Breast epithelium (tissue), 4 donors: ENCODE data around the gene NAA80. TPM values are rescaled to one million over a fixed set of nuclear protein-coding genes. Genes with fewer than 3 reads are reported as not detected.

Experiments used
- DNase-seq, 2 donors: peaks; one replicate each; pipeline ENCODE4 v3.0.0-alpha.2; 2019; ENCODE audit warnings: low spot score in 2 of 2
- H3K27ac ChIP-seq, 2 donors: fragments of 200-600 bp; sonication (generic) in 1 of 2; one replicate each; pipeline ENCODE4 v1.5.1; 2016 to 2019; ENCODE audit warnings: mild to moderate bottlenecking in 1 of 2
- H3K27me3 ChIP-seq, 2 donors: fragments of 200-600 bp; sonication (generic) in 1 of 2; one replicate each; pipeline versions ENCODE4 v1.5.1 to v1.6.0; 2017 to 2019; ENCODE audit warnings: control low read depth in 1 of 2, mild to moderate bottlenecking in 1 of 2
- H3K36me3 ChIP-seq: fragments of 200-600 bp; one replicate; pipeline ENCODE4 v1.5.1; 2019
- H3K4me1 ChIP-seq, 2 donors: fragments of 200-600 bp; sonication (generic); one replicate each; pipeline ENCODE4 v1.5.1; 2016 to 2019; ENCODE audit warnings: control low read depth in 1 of 2
- H3K4me3 ChIP-seq, 3 donors: fragments of 200-600 bp; sonication (generic); 1 replicate in 2 of 3; 2 replicates in 1 of 3; pipeline ENCODE4 v1.5.1; 2016 to 2019; ENCODE audit warnings: mild to moderate bottlenecking in 3 of 3, moderate library complexity in 2 of 3
- H3K9me3 ChIP-seq, 2 donors: fragments of 200-600 bp; sonication (generic) in 1 of 2; one replicate each; pipeline ENCODE4 v1.5.1; 2016 to 2019; ENCODE audit warnings: control low read depth in 1 of 2
- CTCF ChIP-seq, 3 donors: fragments of 450-650 bp; IDR thresholded peaks; one replicate each; pipeline ENCODE4 v1.5.1; 2016 to 2017; ENCODE audit warnings: antibody characterized with exemption in 3 of 3, mild to moderate bottlenecking in 3 of 3, moderate library complexity in 3 of 3
- POLR2A ChIP-seq: fragments of 450-650 bp; IDR thresholded peaks from one replicate; pipeline ENCODE4 v1.6.1; 2016; ENCODE audit warnings: antibody characterized with exemption, mild to moderate bottlenecking, moderate library complexity
- POLR2AphosphoS5 ChIP-seq, 3 donors: sonication (generic); formaldehyde crosslinking; IDR thresholded peaks; one replicate each; pipeline ENCODE4 v1.6.1; 2017; ENCODE audit warnings: antibody characterized with exemption in 3 of 3
- intact Hi-C: fragments of 100-400 bp; cut with DNase I; formaldehyde crosslinking; loops from one replicate; pipeline ENCODE4 v1.15.1; 2023; ENCODE audit warnings: low total_unique reads
- total RNA-seq, 3 donors: library from RNA; depleted of rRNA; stranded (reverse); fragments of >200 nt; gene quantifications; one replicate each; pipeline ENCODE4 v1.1.0, GENCODE V29; 2016

Gene NAA80
- total RNA-seq, 3 donors from 2014 or later, result 6.0 to 8.8 (median 8.5) TPM

GRCh38 chr3:50334339-50335075, 35.3 kb upstream of the NAA80 start:
- Histone ChIP-seq H3K36me3 (peaks cover 8% of the 10 kb centered on the region), H3K4me1 (peaks cover 9 to 19% of the 10 kb centered on the region in 2 donors), H3K4me3 (peak overlapping the region in 1 of 3 donors; percentile 45), H3K9me3 (no peaks in the 10 kb centered on the region), H3K27me3 (no peaks in the 10 kb centered on the region), H3K27ac (peak overlapping the region; percentile 84 to 96)
- TF ChIP-seq CTCF (IDR thresholded peaks at IDR 0.05) (no peak), POLR2A (no peak), POLR2AphosphoS5 (IDR thresholded peaks at IDR 0.05) (no peak)
- intact Hi-C loops, result no loop called here
- DNase-seq, result no peak

DNA sequence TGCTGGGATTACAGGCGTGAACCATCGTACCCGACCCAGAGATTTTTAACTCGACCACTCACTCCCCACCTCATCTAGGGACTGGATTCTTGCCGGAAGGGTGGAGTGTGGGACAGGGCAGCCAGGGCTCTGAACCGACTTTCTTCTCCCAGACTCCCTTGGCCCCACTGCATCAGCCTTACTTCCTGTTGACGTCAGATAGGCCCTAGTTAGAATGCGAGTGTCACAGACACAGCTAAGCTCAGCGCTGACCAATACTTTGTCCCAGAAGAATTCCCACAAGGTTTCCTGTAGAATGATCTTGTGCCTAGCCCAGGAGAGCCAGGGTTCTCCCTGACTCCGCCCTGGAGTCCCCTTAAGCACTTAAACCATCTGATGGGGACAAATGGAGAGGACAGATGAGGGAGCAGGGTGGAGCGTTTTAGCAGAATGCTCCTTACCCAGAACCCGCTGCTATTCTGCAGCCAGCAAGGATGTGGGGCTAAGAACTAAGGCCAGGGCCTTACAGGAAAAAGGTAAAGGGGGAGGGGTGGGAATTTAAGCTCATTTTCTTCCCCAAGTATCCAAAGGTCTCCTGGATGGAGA, 34.6 kb upstream of the NAA80 start:
- H3K9me3 ChIP-seq, result no peaks in the 10 kb centered on the region
- H3K36me3 ChIP-seq, result peaks cover 8% of the 10 kb centered on the region
- peaks cover 9 to 19% of the 10 kb centered on the region in 2 donors for H3K4me1 ChIP-seq
- peak overlapping the region in 1 of 3 donors; percentile 45 for H3K4me3 ChIP-seq
- no peaks in the 10 kb centered on the region for H3K27me3 ChIP-seq
- no peak for DNase-seq
- peak overlapping the region; percentile 84 to 96 for H3K27ac ChIP-seq
- intact Hi-C loops, result no loop called here
- no peak for TF ChIP-seq CTCF (IDR thresholded peaks at IDR 0.05)
- no peak for TF ChIP-seq POLR2A
- peak in 1 of 3 donors; percentile 56 for TF ChIP-seq POLR2AphosphoS5 (IDR thresholded peaks at IDR 0.05)

GRCh38 chr3:50331364-50331907, 32.2 kb upstream of the NAA80 start:
- Histone ChIP-seq H3K27me3 (no peaks in the 10 kb centered on the region), H3K9me3 (no peaks in the 10 kb centered on the region), H3K4me3 (no peak overlapping the region), H3K36me3 (peaks cover 8% of the 10 kb centered on the region), H3K27ac (no peak overlapping the region), H3K4me1 (peaks cover 9 to 27% of the 10 kb centered on the region in 2 donors)
- no peak for TF ChIP-seq POLR2A
- TF ChIP-seq CTCF (IDR thresholded peaks at IDR 0.05), result no peak
- TF ChIP-seq POLR2AphosphoS5 (IDR thresholded peaks at IDR 0.05), result no peak
- no peak for DNase-seq
- intact Hi-C loops, result no loop called here

DNA sequence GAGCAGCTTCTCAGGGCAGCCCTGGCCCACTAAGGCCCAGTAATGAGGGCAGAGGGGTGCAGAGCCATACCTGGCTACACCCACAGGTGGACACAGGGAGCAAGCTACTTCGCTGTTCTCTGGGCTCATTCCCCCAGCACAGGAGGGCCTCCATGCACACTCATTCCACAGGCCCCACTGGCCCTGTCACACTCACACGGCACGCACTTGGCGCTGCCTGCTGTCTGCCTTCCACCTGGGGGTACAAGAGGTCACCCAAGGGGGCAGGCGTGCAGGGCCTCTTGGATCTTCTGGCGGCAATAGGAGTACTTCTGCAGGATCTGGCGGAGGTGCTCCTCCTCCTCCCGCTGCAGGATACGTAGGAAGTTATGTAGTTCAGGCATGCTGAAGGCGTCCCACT, 31.1 kb upstream of the NAA80 start:
- no peak for DNase-seq
- H3K4me3 ChIP-seq, result no peak overlapping the region
- TF ChIP-seq POLR2AphosphoS5 (IDR thresholded peaks at IDR 0.05) (no peak), CTCF (IDR thresholded peaks at IDR 0.05) (no peak), POLR2A (no peak)
- intact Hi-C loops, result no loop called here
- H3K36me3 ChIP-seq, result peaks cover 8% of the 10 kb centered on the region
- no peaks in the 10 kb centered on the region for H3K27me3 ChIP-seq
- H3K27ac ChIP-seq, result no peak overlapping the region
- no peaks in the 10 kb centered on the region for H3K9me3 ChIP-seq
- peaks cover under 1 to 19% of the 10 kb centered on the region in 2 donors for H3K4me1 ChIP-seq
